K562 (cell line): ENCODE data around the gene NME2. TPM values are rescaled to one million over a fixed set of nuclear protein-coding genes. Genes with fewer than 3 reads are reported as not detected.
A peak's percentile ranks its signal among the peaks of the same experiment; 100 is the strongest.

Experiments
- BRD9 ChIP-seq: fragments of 450-650 bp; IDR thresholded peaks from 2 replicates; pipeline ENCODE4 v1.6.1; 2018; ENCODE audit warnings: low read depth; ENCODE audit not compliant: partially characterized antibody
- ETV1 ChIP-seq: fragments of 450-650 bp; conservative IDR thresholded peaks from 2 replicates; pipeline ENCODE4 v1.6.1; 2016; ENCODE audit warnings: missing genetic modification characterization, control low read depth, low read depth, missing compliant biosample characterization
- EZH2 ChIP-seq: IDR thresholded peaks from 2 replicates; pipeline ENCODE4 v1.6.1; 2012; ENCODE audit warnings: low read depth, mild to moderate bottlenecking, inconsistent platforms, low read length, borderline replicate concordance
- GATAD2A ChIP-seq: fragments of 450-650 bp; IDR thresholded peaks from 2 replicates; pipeline ENCODE4 v1.6.1; 2017
- HEY1 ChIP-seq: fragments of 250-450 bp; sonication (Bioruptor Pico); IDR thresholded peaks from 2 replicates; pipeline ENCODE4 v1.5.0; 2020; ENCODE audit warnings: mild to moderate bottlenecking, moderate library complexity, borderline replicate concordance
- KLF6 ChIP-seq: fragments of 250-450 bp; sonication (Bioruptor Pico); IDR thresholded peaks from 2 replicates; pipeline ENCODE4 v1.4.0; 2020; ENCODE audit warnings: mild to moderate bottlenecking, moderate library complexity, borderline replicate concordance
- MYBL2 ChIP-seq, 2 experiments: fragments of 450-650 bp in 1 of 2; sonication (generic) in 1 of 2; formaldehyde crosslinking in 1 of 2; IDR thresholded peaks; 2 replicates each; pipeline versions ENCODE4 v1.6.1 to v1.8.1; 2017 to 2022; ENCODE audit warnings: borderline replicate concordance in 1 of 2, inconsistent platforms in 1 of 2, low read depth in 1 of 2, mild to moderate bottlenecking in 1 of 2, missing genetic modification reagents in 1 of 2, moderate library complexity in 1 of 2
- NCOA4 ChIP-seq: fragments of 450-650 bp; IDR thresholded peaks from 2 replicates; pipeline ENCODE4 v1.6.1; 2018; ENCODE audit warnings: mild to moderate bottlenecking; ENCODE audit not compliant: partially characterized antibody
- NCOA6 ChIP-seq: fragments of 450-650 bp; IDR thresholded peaks from 2 replicates; pipeline ENCODE4 v1.6.1; 2017; ENCODE audit warnings: mild to moderate bottlenecking
- PHF20 ChIP-seq: fragments of 450-650 bp; IDR thresholded peaks from 2 replicates; pipeline ENCODE4 v1.6.1; 2018; ENCODE audit not compliant: partially characterized antibody
- POLR2A ChIP-seq: fragments of 450-650 bp; conservative IDR thresholded peaks from 2 replicates; pipeline ENCODE4 v1.6.1; 2016
- SMARCA5 ChIP-seq: fragments of 450-650 bp; IDR thresholded peaks from 2 replicates; pipeline ENCODE4 v1.6.1; 2016
- TAF9B ChIP-seq: fragments of 450-650 bp; IDR thresholded peaks from 2 replicates; pipeline ENCODE4 v1.6.1; 2018; ENCODE audit warnings: mild to moderate bottlenecking; ENCODE audit not compliant: partially characterized antibody
- TGIF2 ChIP-seq: sonication (generic); formaldehyde crosslinking; IDR thresholded peaks from 2 replicates; pipeline ENCODE4 v1.8.1; 2022; ENCODE audit warnings: mild to moderate bottlenecking, missing genetic modification reagents, moderate library complexity
- TOE1 ChIP-seq, 2 experiments: fragments of 450-650 bp in 1 of 2; sonication (generic) in 1 of 2; formaldehyde crosslinking in 1 of 2; IDR thresholded peaks; 2 replicates each; pipeline versions ENCODE4 v1.7.1 to v1.8.0; 2016 to 2022; ENCODE audit warnings: borderline replicate concordance in 2 of 2, mild to moderate bottlenecking in 2 of 2, antibody characterized with exemption in 1 of 2, inconsistent platforms in 1 of 2, low read depth in 1 of 2, missing genetic modification reagents in 1 of 2, moderate library complexity in 1 of 2
- TRIM24 ChIP-seq, 2 experiments: fragments of 450-650 bp; IDR thresholded peaks; 2 replicates each; pipeline ENCODE4 v1.6.1; 2016
- ZEB2 ChIP-seq: fragments of 450-650 bp; IDR thresholded peaks from 2 replicates; pipeline ENCODE4 v1.6.1; 2016
- ZNF212 ChIP-seq: fragments of 450-650 bp; formaldehyde crosslinking; IDR thresholded peaks from 2 replicates; pipeline ENCODE4 v1.4.0; 2020; ENCODE audit warnings: mild to moderate bottlenecking
- polyA plus RNA-seq, 8 experiments: library from polyadenylated mRNA; depleted of rRNA in 4 of 8; stranded (reverse) in 5 of 8; unstranded in 3 of 8; fragments of >200 nt; fragmentation: Nextera tagmentation in 2 of 8; fragmentation: Illumina TruSeq in 1 of 8; extraction: Ambion mirVana in 2 of 8; extraction: Trizol in 1 of 8; gene quantifications; 2 replicates each; pipeline versions ENCODE4 v1.2.1 to v1.2.3, GENCODE V29; 2011 to 2014; ENCODE audit warnings: inconsistent platforms in 1 of 8, missing spikeins in 1 of 8
- total RNA-seq, 7 experiments: library from RNA; depleted of rRNA in 6 of 7; stranded (reverse); fragments of >200 nt in 6 of 7; fragmentation: Illumina TruSeq in 2 of 7; extraction: Trizol in 2 of 7; gene quantifications; 2 replicates each; pipeline versions ENCODE4 v1.2.1 to v1.2.3, GENCODE V29; 2011 to 2021; ENCODE audit warnings: low replicate concordance in 1 of 7
- TF ChIP-seq, protein P1 (sequence below): fragments of 450-650 bp; IDR thresholded peaks from 2 replicates; pipeline ENCODE4 v1.6.1; 2016; ENCODE audit warnings: mild to moderate bottlenecking, moderate library complexity

The NME2 gene
- total and polyA plus RNA-seq, 9 of the 15 experiments (the other 6 are each of a cell fraction or from before 2014, with no cell fraction given): 684 to 1,202 (median 924) TPM

DNA sequence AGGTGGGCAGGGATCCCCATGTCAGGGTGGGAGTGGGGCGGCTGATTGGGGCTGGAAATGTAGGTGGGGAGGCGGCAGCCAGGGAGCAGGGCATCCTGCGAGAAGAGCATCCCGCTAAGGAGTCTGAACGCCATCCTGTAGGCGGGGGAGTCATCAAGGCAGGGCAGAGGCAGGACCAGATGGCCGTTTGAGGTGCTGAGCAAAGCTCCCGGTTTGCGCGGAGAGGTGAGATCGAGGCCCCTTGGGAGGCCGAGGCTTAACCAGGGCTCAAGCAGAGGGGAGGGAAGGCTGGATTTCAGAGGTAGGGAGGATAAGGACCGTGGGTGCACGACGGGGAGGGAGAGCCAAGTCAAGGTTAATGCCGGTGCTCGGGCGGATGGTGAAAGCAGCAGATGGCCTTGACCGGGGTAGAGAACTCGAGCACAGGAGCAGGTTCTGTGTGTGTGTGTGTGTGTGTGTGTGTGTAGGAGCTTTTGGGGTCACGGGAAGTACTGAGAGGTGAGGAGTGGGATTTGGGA is 472 bp upstream of the NME2 start (continued):
- TF ChIP-seq, protein P1, sequence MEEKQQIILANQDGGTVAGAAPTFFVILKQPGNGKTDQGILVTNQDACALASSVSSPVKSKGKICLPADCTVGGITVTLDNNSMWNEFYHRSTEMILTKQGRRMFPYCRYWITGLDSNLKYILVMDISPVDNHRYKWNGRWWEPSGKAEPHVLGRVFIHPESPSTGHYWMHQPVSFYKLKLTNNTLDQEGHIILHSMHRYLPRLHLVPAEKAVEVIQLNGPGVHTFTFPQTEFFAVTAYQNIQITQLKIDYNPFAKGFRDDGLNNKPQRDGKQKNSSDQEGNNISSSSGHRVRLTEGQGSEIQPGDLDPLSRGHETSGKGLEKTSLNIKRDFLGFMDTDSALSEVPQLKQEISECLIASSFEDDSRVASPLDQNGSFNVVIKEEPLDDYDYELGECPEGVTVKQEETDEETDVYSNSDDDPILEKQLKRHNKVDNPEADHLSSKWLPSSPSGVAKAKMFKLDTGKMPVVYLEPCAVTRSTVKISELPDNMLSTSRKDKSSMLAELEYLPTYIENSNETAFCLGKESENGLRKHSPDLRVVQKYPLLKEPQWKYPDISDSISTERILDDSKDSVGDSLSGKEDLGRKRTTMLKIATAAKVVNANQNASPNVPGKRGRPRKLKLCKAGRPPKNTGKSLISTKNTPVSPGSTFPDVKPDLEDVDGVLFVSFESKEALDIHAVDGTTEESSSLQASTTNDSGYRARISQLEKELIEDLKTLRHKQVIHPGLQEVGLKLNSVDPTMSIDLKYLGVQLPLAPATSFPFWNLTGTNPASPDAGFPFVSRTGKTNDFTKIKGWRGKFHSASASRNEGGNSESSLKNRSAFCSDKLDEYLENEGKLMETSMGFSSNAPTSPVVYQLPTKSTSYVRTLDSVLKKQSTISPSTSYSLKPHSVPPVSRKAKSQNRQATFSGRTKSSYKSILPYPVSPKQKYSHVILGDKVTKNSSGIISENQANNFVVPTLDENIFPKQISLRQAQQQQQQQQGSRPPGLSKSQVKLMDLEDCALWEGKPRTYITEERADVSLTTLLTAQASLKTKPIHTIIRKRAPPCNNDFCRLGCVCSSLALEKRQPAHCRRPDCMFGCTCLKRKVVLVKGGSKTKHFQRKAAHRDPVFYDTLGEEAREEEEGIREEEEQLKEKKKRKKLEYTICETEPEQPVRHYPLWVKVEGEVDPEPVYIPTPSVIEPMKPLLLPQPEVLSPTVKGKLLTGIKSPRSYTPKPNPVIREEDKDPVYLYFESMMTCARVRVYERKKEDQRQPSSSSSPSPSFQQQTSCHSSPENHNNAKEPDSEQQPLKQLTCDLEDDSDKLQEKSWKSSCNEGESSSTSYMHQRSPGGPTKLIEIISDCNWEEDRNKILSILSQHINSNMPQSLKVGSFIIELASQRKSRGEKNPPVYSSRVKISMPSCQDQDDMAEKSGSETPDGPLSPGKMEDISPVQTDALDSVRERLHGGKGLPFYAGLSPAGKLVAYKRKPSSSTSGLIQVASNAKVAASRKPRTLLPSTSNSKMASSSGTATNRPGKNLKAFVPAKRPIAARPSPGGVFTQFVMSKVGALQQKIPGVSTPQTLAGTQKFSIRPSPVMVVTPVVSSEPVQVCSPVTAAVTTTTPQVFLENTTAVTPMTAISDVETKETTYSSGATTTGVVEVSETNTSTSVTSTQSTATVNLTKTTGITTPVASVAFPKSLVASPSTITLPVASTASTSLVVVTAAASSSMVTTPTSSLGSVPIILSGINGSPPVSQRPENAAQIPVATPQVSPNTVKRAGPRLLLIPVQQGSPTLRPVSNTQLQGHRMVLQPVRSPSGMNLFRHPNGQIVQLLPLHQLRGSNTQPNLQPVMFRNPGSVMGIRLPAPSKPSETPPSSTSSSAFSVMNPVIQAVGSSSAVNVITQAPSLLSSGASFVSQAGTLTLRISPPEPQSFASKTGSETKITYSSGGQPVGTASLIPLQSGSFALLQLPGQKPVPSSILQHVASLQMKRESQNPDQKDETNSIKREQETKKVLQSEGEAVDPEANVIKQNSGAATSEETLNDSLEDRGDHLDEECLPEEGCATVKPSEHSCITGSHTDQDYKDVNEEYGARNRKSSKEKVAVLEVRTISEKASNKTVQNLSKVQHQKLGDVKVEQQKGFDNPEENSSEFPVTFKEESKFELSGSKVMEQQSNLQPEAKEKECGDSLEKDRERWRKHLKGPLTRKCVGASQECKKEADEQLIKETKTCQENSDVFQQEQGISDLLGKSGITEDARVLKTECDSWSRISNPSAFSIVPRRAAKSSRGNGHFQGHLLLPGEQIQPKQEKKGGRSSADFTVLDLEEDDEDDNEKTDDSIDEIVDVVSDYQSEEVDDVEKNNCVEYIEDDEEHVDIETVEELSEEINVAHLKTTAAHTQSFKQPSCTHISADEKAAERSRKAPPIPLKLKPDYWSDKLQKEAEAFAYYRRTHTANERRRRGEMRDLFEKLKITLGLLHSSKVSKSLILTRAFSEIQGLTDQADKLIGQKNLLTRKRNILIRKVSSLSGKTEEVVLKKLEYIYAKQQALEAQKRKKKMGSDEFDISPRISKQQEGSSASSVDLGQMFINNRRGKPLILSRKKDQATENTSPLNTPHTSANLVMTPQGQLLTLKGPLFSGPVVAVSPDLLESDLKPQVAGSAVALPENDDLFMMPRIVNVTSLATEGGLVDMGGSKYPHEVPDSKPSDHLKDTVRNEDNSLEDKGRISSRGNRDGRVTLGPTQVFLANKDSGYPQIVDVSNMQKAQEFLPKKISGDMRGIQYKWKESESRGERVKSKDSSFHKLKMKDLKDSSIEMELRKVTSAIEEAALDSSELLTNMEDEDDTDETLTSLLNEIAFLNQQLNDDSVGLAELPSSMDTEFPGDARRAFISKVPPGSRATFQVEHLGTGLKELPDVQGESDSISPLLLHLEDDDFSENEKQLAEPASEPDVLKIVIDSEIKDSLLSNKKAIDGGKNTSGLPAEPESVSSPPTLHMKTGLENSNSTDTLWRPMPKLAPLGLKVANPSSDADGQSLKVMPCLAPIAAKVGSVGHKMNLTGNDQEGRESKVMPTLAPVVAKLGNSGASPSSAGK: peak; percentile 12; the same call in 1 of the 2 replicates
- TF ChIP-seq POLR2A (peak; percentile 87), SMARCA5 (peak; percentile 40; the same call in 1 of the 2 replicates), ETV1 (tag) (peak; percentile 72), GATAD2A (0 out of 2 replicates have a peak, but pooled peaks have one; percentile 17), TAF9B (peak; percentile 37), HEY1 (CRISPR knock-in tag) (no peak), EZH2 (no peak), PHF20 (peak; percentile 90), TRIM24 (IDR thresholded peaks at IDR 0.05) (0 out of 4 replicates have a peak, but pooled peaks of 1 of the 2 experiments have one; percentile 29), TGIF2 (CRISPR knock-in tag) (no peak), BRD9 (peak; percentile 62), ZEB2 (peak; percentile 59; the same call in 1 of the 2 replicates), NCOA6 (peak; percentile 55; the same call in 1 of the 2 replicates), KLF6 (CRISPR knock-in tag) (no peak), NCOA4 (peak; percentile 25), MYBL2 (IDR thresholded peaks at IDR 0.05; ENCODE audit: low read depth) (no peak), MYBL2 (CRISPR knock-in tag; IDR thresholded peaks at IDR 0.05; ENCODE audit: borderline replicate concordance) (no peak), TOE1 (IDR thresholded peaks at IDR 0.05; ENCODE audit: borderline replicate concordance) (peak; percentile 77), TOE1 (CRISPR knock-in tag; IDR thresholded peaks at IDR 0.05; ENCODE audit: borderline replicate concordance, low read depth) (no peak), ZNF212 (CRISPR knock-in tag) (no peak)
